NT2/D1 (cell line): Measurements from ENCODE around the gene ZNF878.

Experiments
- SUZ12 ChIP-seq: IDR thresholded peaks from 2 replicates; pipeline ENCODE4 v1.6.1; 2011; ENCODE audit not compliant: insufficient read length, insufficient read depth; ENCODE audit errors: extremely low read depth
- YY1 ChIP-seq: IDR thresholded peaks from 2 replicates; pipeline ENCODE4 v1.6.1; 2011; ENCODE audit not compliant: insufficient read length, insufficient read depth
- ZNF274 ChIP-seq: IDR thresholded peaks from 2 replicates; pipeline ENCODE4 v1.6.1; 2011; ENCODE audit warnings: mild to moderate bottlenecking, low read depth, low read length

- TF ChIP-seq ZNF274 (no peak), YY1 (no peak), SUZ12 (no peak)
Measured at GRCh38 chr19:12098040-12098439, 45.3 kb upstream of the ZNF878 start.
